ENCODE measurements around the gene C11orf68. TPM values are rescaled to one million over a fixed set of nuclear protein-coding genes. Genes with fewer than 3 reads are reported as not detected.

C11orf68 gene
- total and polyA plus RNA-seq, 9 of the 15 experiments (the other 6 are each of a cell fraction or from before 2014, with no cell fraction given), result 3.6 to 35.9 (median 12.8) TPM

DNA sequence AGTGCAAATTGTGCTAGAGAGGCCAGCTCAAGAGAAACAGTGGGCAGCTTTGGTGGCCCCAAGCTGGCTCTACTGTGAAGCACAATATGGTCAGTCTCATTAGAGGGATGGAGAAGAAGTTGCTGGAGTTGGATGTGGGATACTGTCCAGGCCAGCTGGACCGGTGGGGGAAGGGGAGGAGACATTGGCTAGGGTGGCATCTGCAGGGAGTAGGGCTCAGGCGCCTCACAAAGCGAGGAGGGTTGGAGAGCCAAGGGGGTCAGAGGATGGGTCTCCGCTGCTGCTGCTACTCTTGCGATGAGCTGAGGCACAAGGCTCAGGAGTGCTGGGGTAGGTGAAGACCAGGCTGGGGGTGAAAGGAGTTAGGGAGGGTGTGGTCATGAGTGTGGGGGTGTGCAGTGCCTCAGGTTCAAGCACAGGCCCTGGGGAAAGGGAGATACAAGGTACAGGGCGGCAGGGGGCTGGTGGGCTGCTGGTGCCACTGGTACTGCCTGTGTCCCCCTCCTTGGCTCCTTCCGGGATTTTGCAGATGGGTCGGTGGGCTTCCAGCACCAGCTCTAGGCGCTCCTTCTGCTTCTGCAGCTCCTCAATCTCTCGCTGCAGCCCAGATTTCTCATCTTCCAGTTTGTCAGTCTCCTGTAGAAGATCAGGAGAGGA lies 26.1 kb downstream of the C11orf68 start:
- ATAC-seq (no peak), FAIRE-seq (no peak), DNase-seq (ENCODE audit: extremely low read depth in 1 of 4, low spot score in 3 of 4) (no peak)
- H4K20me1 ChIP-seq (replicated peaks; ENCODE audit: control insufficient read depth, insufficient read depth, low read length), result peaks cover 28% of the 10 kb centered on the region
- ChIA-PET CTCF (ENCODE audit: low intra/inter-chr PET ratio) (no interaction called here), POLR2A (interaction anchor here (0.6 to 10.0 kb wide), 23 partner anchors 7 to 298 kb away, joined by 3 to 136 read pairs (median 4); partner anchors contain the start of genes CFL1, FOSL1 and MUS81)
- peak overlapping the region; percentile 70; the same call in 1 of the 2 replicates for H3K4me3 ChIP-seq
- in situ Hi-C loops (cut with MboI) (no loop called here), intact Hi-C loops (cut with micrococcal nuclease) (no loop called here)
- H3K79me2 ChIP-seq (ENCODE audit: control insufficient read depth, insufficient read depth, low read length), result peaks cover 78% of the 10 kb centered on the region
- H3K27ac ChIP-seq (ENCODE audit: extremely low read depth, low read depth, low read length), result peak overlapping the region; percentile 84; the same call in 2 of the 3 replicates
- H3K4me1 ChIP-seq (replicated peaks in 1 of 2; ENCODE audit: control insufficient read depth in 2 of 2, insufficient read depth in 2 of 2, low read length in 2 of 2), result peaks cover 37 to 66% of the 10 kb centered on the region in 2 experiments
- WGBS (ENCODE audit: insufficient coverage, low coverage, missing lambda C conversion rate), result 79% methylated on average over 10 of the region's 10 CpGs
- peak overlapping the region in 1 of 2 experiments; percentile 53; a peak in 2 of 4 replicates for H3K9ac ChIP-seq (ENCODE audit: insufficient read depth in 1 of 2, low read depth in 2 of 2, low read length in 2 of 2)
- no TSS peak for BruUV-seq (replicated peaks)
- H2AFZ ChIP-seq (ENCODE audit: low read depth, low read length), result no peak overlapping the region
- H3K36me3 ChIP-seq (ENCODE audit: control insufficient read depth, insufficient read depth, low read length), result peaks cover 57% of the 10 kb centered on the region
- H3K4me2 ChIP-seq (ENCODE audit: insufficient read depth, low read length), result peak overlapping the region; percentile 89
- no peaks in the 10 kb centered on the region for H3K9me1 ChIP-seq (ENCODE audit: control insufficient read depth, insufficient read depth, low read length)
- no peaks in the 10 kb centered on the region for H3K9me3 ChIP-seq (replicated peaks; ENCODE audit: control insufficient read depth, insufficient read depth, low read depth, low read length)
- H3K27me3 ChIP-seq (ENCODE audit: control insufficient read depth in 2 of 2, insufficient read depth in 2 of 2, low read length in 2 of 2), result no peaks in the 10 kb centered on the region
- TF ChIP-seq, protein P1, sequence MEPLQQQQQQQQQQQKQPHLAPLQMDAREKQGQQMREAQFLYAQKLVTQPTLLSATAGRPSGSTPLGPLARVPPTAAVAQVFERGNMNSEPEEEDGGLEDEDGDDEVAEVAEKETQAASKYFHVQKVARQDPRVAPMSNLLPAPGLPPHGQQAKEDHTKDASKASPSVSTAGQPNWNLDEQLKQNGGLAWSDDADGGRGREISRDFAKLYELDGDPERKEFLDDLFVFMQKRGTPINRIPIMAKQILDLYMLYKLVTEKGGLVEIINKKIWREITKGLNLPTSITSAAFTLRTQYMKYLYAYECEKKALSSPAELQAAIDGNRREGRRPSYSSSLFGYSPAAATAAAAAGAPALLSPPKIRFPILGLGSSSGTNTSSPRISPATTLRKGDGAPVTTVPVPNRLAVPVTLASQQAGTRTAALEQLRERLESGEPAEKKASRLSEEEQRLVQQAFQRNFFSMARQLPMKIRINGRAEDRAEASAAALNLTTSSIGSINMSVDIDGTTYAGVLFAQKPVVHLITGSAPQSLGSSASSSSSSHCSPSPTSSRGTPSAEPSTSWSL (CRISPR knock-in tag; IDR thresholded peaks at IDR 0.05; ENCODE audit: borderline replicate concordance), result no peak
- TF ChIP-seq, protein P2, sequence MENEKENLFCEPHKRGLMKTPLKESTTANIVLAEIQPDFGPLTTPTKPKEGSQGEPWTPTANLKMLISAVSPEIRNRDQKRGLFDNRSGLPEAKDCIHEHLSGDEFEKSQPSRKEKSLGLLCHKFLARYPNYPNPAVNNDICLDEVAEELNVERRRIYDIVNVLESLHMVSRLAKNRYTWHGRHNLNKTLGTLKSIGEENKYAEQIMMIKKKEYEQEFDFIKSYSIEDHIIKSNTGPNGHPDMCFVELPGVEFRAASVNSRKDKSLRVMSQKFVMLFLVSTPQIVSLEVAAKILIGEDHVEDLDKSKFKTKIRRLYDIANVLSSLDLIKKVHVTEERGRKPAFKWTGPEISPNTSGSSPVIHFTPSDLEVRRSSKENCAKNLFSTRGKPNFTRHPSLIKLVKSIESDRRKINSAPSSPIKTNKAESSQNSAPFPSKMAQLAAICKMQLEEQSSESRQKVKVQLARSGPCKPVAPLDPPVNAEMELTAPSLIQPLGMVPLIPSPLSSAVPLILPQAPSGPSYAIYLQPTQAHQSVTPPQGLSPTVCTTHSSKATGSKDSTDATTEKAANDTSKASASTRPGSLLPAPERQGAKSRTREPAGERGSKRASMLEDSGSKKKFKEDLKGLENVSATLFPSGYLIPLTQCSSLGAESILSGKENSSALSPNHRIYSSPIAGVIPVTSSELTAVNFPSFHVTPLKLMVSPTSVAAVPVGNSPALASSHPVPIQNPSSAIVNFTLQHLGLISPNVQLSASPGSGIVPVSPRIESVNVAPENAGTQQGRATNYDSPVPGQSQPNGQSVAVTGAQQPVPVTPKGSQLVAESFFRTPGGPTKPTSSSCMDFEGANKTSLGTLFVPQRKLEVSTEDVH (IDR thresholded peaks at IDR 0.05; ENCODE audit: low read depth, partially characterized antibody), result no peak
- TF ChIP-seq ZNF655 (CRISPR knock-in tag; IDR thresholded peaks at IDR 0.05), result no peak
- TF ChIP-seq, protein P3, sequence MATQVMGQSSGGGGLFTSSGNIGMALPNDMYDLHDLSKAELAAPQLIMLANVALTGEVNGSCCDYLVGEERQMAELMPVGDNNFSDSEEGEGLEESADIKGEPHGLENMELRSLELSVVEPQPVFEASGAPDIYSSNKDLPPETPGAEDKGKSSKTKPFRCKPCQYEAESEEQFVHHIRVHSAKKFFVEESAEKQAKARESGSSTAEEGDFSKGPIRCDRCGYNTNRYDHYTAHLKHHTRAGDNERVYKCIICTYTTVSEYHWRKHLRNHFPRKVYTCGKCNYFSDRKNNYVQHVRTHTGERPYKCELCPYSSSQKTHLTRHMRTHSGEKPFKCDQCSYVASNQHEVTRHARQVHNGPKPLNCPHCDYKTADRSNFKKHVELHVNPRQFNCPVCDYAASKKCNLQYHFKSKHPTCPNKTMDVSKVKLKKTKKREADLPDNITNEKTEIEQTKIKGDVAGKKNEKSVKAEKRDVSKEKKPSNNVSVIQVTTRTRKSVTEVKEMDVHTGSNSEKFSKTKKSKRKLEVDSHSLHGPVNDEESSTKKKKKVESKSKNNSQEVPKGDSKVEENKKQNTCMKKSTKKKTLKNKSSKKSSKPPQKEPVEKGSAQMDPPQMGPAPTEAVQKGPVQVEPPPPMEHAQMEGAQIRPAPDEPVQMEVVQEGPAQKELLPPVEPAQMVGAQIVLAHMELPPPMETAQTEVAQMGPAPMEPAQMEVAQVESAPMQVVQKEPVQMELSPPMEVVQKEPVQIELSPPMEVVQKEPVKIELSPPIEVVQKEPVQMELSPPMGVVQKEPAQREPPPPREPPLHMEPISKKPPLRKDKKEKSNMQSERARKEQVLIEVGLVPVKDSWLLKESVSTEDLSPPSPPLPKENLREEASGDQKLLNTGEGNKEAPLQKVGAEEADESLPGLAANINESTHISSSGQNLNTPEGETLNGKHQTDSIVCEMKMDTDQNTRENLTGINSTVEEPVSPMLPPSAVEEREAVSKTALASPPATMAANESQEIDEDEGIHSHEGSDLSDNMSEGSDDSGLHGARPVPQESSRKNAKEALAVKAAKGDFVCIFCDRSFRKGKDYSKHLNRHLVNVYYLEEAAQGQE (IDR thresholded peaks at IDR 0.05; ENCODE audit: borderline replicate concordance), result no peak
- TF ChIP-seq, protein P3 (CRISPR knock-in tag; IDR thresholded peaks at IDR 0.05; ENCODE audit: low read depth), result no peak
